HepG2 (cell line): Measurements from ENCODE around the gene VSIG10L2. TPM values are rescaled to one million over a fixed set of nuclear protein-coding genes. Genes with fewer than 3 reads are reported as not detected.

ENCODE experiments used
- ATF5 ChIP-seq: sonication (generic); formaldehyde crosslinking; IDR thresholded peaks from 2 replicates; pipeline ENCODE4 v1.4.0; 2020; ENCODE audit warnings: mild to moderate bottlenecking, low read depth, missing genetic modification reagents
- BORCS8-MEF2B ChIP-seq: sonication (generic); formaldehyde crosslinking; IDR thresholded peaks from 2 replicates; pipeline ENCODE4 v1.8.0; 2022; ENCODE audit warnings: mild to moderate bottlenecking, missing genetic modification reagents
- EHMT2 ChIP-seq: fragments of 200-600 bp; sonication (generic); IDR thresholded peaks from 2 replicates; pipeline ENCODE4 v1.7.0; 2017; ENCODE audit warnings: antibody characterized with exemption, low read depth, low read length, borderline replicate concordance
- ELF1 ChIP-seq: sonication (generic); formaldehyde crosslinking; IDR thresholded peaks from 2 replicates; pipeline ENCODE4 v1.4.0; 2020; ENCODE audit warnings: missing genetic modification reagents
- FOXK2 ChIP-seq: fragments of 450-650 bp; IDR thresholded peaks from 2 replicates; pipeline ENCODE4 v1.6.1; 2016
- FOXP1 ChIP-seq, 2 experiments: fragments of 450-650 bp in 1 of 2; IDR thresholded peaks; 2 replicates each; pipeline ENCODE4 v1.6.1; 2017 to 2018; ENCODE audit warnings: antibody characterized with exemption in 1 of 2
- KMT2B ChIP-seq: IDR thresholded peaks from 2 replicates; pipeline ENCODE4 v1.6.1; 2016; ENCODE audit warnings: missing genetic modification reagents, missing compliant biosample characterization
- MYNN ChIP-seq: sonication (generic); formaldehyde crosslinking; IDR thresholded peaks from 2 replicates; pipeline ENCODE4 v1.4.0; 2020; ENCODE audit warnings: mild to moderate bottlenecking, low read depth, missing genetic modification reagents
- NR2F2 ChIP-seq: IDR thresholded peaks from 2 replicates; pipeline ENCODE4 v1.6.1; 2012; ENCODE audit warnings: low read depth, inconsistent platforms, borderline replicate concordance
- PHF20 ChIP-seq: sonication (generic); formaldehyde crosslinking; IDR thresholded peaks from 2 replicates; pipeline ENCODE4 v1.5.0; 2020; ENCODE audit warnings: mild to moderate bottlenecking, missing genetic modification reagents
- PITX1 ChIP-seq: sonication (generic); formaldehyde crosslinking; IDR thresholded peaks from 2 replicates; pipeline ENCODE4 v1.5.1; 2020; ENCODE audit warnings: mild to moderate bottlenecking, missing genetic modification reagents
- SNAPC2 ChIP-seq: sonication (generic); formaldehyde crosslinking; IDR thresholded peaks from 2 replicates; pipeline ENCODE4 v1.8.1; 2022; ENCODE audit warnings: mild to moderate bottlenecking, missing genetic modification reagents
- STAG1 ChIP-seq: sonication (generic); formaldehyde crosslinking; IDR thresholded peaks from 2 replicates; pipeline ENCODE4 v1.4.0; 2020; ENCODE audit warnings: missing genetic modification reagents
- TAF1 ChIP-seq: sonication (generic); formaldehyde crosslinking; IDR thresholded peaks from 2 replicates; pipeline ENCODE4 v1.4.0; 2020; ENCODE audit warnings: missing genetic modification reagents
- U2AF2 ChIP-seq: fragments of 200-400 bp; formaldehyde crosslinking; IDR thresholded peaks from 2 replicates; pipeline ENCODE4 v1.6.1; 2017; ENCODE audit warnings: low read depth, mild to moderate bottlenecking, low read length
- ZFP62 ChIP-seq: sonication (generic); formaldehyde crosslinking; IDR thresholded peaks from 2 replicates; pipeline ENCODE4 v1.4.0; 2020; ENCODE audit warnings: missing genetic modification reagents
- ZGPAT ChIP-seq: IDR thresholded peaks from 2 replicates; pipeline ENCODE4 v1.6.1; 2016; ENCODE audit warnings: mild to moderate bottlenecking
- ZKSCAN5 ChIP-seq: sonication (generic); formaldehyde crosslinking; IDR thresholded peaks from 2 replicates; pipeline ENCODE4 v1.5.1; 2020; ENCODE audit warnings: mild to moderate bottlenecking, missing genetic modification reagents
- ZMYM2 ChIP-seq: sonication (generic); formaldehyde crosslinking; IDR thresholded peaks from 2 replicates; pipeline ENCODE4 v1.8.0; 2022; ENCODE audit warnings: mild to moderate bottlenecking, missing genetic modification reagents
- ZNF10 ChIP-seq: sonication (generic); formaldehyde crosslinking; IDR thresholded peaks from 2 replicates; pipeline ENCODE4 v1.4.0; 2020; ENCODE audit warnings: mild to moderate bottlenecking, low read depth, missing genetic modification reagents, borderline replicate concordance
- ZNF12 ChIP-seq: sonication (generic); formaldehyde crosslinking; IDR thresholded peaks from 2 replicates; pipeline ENCODE4 v1.5.0; 2020; ENCODE audit warnings: missing genetic modification reagents
- ZNF530 ChIP-seq: sonication (generic); formaldehyde crosslinking; IDR thresholded peaks from 2 replicates; pipeline ENCODE4 v1.5.0; 2020; ENCODE audit warnings: low read depth, mild to moderate bottlenecking, missing genetic modification reagents
- ZNF543 ChIP-seq: sonication (generic); formaldehyde crosslinking; IDR thresholded peaks from 2 replicates; pipeline ENCODE4 v1.4.0; 2020; ENCODE audit warnings: mild to moderate bottlenecking, missing genetic modification reagents
- ZNF761 ChIP-seq: sonication (generic); formaldehyde crosslinking; conservative IDR thresholded peaks from 2 replicates; pipeline ENCODE4 v1.4.0; 2020; ENCODE audit warnings: mild to moderate bottlenecking, missing genetic modification reagents
- polyA plus RNA-seq, 8 experiments: library from polyadenylated mRNA; depleted of rRNA in 3 of 8; stranded (reverse) in 7 of 8; unstranded in 1 of 8; fragments of >200 nt; fragmentation: Illumina TruSeq in 4 of 8; extraction: Trizol in 4 of 8; gene quantifications; 2 replicates each; pipeline versions ENCODE4 v1.2.1 to v1.2.3, GENCODE V29; 2011 to 2016; ENCODE audit warnings: low read depth in 4 of 8, missing spikeins in 1 of 8, mixed read lengths in 1 of 8; ENCODE audit not compliant: insufficient read depth in 1 of 8
- total RNA-seq, 5 experiments: library from RNA; depleted of rRNA; stranded (reverse); fragments of >200 nt; fragmentation: Illumina TruSeq; extraction: Trizol; gene quantifications; 2 replicates each; pipeline ENCODE4 v1.2.3, GENCODE V29; 2016; ENCODE audit warnings: low read depth in 1 of 5
- TF ChIP-seq, protein P1 (sequence below): sonication (generic); formaldehyde crosslinking; IDR thresholded peaks from 2 replicates; pipeline ENCODE4 v1.5.0; 2020; ENCODE audit warnings: mild to moderate bottlenecking, missing genetic modification reagents
- TF ChIP-seq, protein P2 (sequence below): sonication (generic); formaldehyde crosslinking; IDR thresholded peaks from 2 replicates; pipeline ENCODE4 v1.5.0; 2020; ENCODE audit warnings: missing genetic modification reagents

VSIG10L2 gene
- total and polyA plus RNA-seq, 2 of the 13 experiments (the other 11 are each of a cell fraction or from before 2014, with no cell fraction given): 0.21 TPM; not detected in 1

GRCh38 chr11:125902927-125903710 is 42.7 kb upstream of the VSIG10L2 start, which contains the start of gene PUS3 (continued):
- TF ChIP-seq ZMYM2 (CRISPR knock-in tag) (no peak), NR2F2 (no peak), PITX1 (CRISPR knock-in tag) (no peak), STAG1 (no peak), ZFP62 (no peak; the same call in 1 of the 2 replicates), FOXK2 (no peak), SNAPC2 (CRISPR knock-in tag) (no peak), ZNF530 (CRISPR knock-in tag) (no peak), TAF1 (CRISPR knock-in tag) (peak; percentile 59; the same call in 1 of the 2 replicates), MYNN (CRISPR knock-in tag) (no peak), FOXP1 (IDR thresholded peaks at IDR 0.05) (no peak), FOXP1 (CRISPR knock-in tag; IDR thresholded peaks at IDR 0.05) (no peak), ELF1 (CRISPR knock-in tag) (peak; percentile 77), ZNF10 (no peak), ZKSCAN5 (CRISPR knock-in tag) (no peak), BORCS8-MEF2B (no peak), ZNF12 (CRISPR knock-in tag) (peak; percentile 37; the same call in 1 of the 2 replicates), ZNF761 (CRISPR knock-in tag) (no peak), ATF5 (no peak), PHF20 (CRISPR knock-in tag) (peak; percentile 74; the same call in 1 of the 2 replicates), EHMT2 (peak; percentile 93), ZGPAT (peak; percentile 60), KMT2B (CRISPR knock-in tag) (peak; percentile 88), U2AF2 (no peak), ZNF543 (CRISPR knock-in tag) (no peak)
- TF ChIP-seq, protein P1, sequence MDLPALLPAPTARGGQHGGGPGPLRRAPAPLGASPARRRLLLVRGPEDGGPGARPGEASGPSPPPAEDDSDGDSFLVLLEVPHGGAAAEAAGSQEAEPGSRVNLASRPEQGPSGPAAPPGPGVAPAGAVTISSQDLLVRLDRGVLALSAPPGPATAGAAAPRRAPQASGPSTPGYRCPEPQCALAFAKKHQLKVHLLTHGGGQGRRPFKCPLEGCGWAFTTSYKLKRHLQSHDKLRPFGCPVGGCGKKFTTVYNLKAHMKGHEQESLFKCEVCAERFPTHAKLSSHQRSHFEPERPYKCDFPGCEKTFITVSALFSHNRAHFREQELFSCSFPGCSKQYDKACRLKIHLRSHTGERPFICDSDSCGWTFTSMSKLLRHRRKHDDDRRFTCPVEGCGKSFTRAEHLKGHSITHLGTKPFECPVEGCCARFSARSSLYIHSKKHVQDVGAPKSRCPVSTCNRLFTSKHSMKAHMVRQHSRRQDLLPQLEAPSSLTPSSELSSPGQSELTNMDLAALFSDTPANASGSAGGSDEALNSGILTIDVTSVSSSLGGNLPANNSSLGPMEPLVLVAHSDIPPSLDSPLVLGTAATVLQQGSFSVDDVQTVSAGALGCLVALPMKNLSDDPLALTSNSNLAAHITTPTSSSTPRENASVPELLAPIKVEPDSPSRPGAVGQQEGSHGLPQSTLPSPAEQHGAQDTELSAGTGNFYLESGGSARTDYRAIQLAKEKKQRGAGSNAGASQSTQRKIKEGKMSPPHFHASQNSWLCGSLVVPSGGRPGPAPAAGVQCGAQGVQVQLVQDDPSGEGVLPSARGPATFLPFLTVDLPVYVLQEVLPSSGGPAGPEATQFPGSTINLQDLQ (CRISPR knock-in tag): no peak
- TF ChIP-seq, protein P2, sequence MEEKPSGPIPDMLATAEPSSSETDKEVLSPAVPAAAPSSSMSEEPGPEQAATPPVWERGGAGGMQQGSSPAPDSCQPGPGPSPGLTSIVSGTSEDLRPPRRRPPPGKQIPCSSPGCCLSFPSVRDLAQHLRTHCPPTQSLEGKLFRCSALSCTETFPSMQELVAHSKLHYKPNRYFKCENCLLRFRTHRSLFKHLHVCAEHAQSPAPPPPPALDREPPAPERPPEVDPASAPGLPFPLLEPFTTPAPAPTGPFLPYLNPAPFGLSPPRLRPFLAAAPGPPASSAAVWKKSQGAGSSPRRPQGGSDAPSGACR: no peak
